Adipocyte (in vitro differentiated cells): Measurements from ENCODE around the gene CDH23.

ENCODE experiments used
- DNase-seq: peaks from one replicate; pipeline ENCODE4 v3.0.0-alpha.2; 2015; ENCODE audit warnings: low read depth
- H3K27me3 ChIP-seq: replicated peaks from 2 replicates; pipeline ENCODE4 v1.7.0; 2013; ENCODE audit warnings: mild to moderate bottlenecking, low read length, moderate library complexity; ENCODE audit not compliant: control insufficient read depth, insufficient read depth
- H3K36me3 ChIP-seq: 2 replicates; pipeline ENCODE4 v1.7.0; 2013; ENCODE audit warnings: low read length, mild to moderate bottlenecking, moderate library complexity; ENCODE audit not compliant: control insufficient read depth, insufficient read depth, severe bottlenecking
- H3K4me1 ChIP-seq: 2 replicates; pipeline ENCODE4 v1.7.0; 2013; ENCODE audit warnings: mild to moderate bottlenecking, low read length, moderate library complexity; ENCODE audit not compliant: control insufficient read depth, insufficient read depth
- H3K4me3 ChIP-seq: 2 replicates; pipeline ENCODE4 v1.7.0; 2013; ENCODE audit warnings: mild to moderate bottlenecking, low read length, moderate library complexity
- H3K9ac ChIP-seq: 2 replicates; pipeline ENCODE4 v1.7.0; 2013; ENCODE audit warnings: mild to moderate bottlenecking, low read length, moderate library complexity
- H3K9me3 ChIP-seq: 2 replicates; pipeline ENCODE4 v1.7.0; 2013; ENCODE audit warnings: mild to moderate bottlenecking, low read length, moderate library complexity; ENCODE audit not compliant: control insufficient read depth

The CDH23 gene

GRCh38 chr10:71687480-71687879, 290.8 kb downstream of the CDH23 start:
- DNase-seq: no peak

GRCh38 chr10:71688256-71688655, 291.5 kb downstream of the CDH23 start:
- Histone ChIP-seq H3K4me3 (no peak overlapping the region), H3K9ac (no peak overlapping the region), H3K9me3 (peaks cover 9% of the 10 kb centered on the region), H3K4me1 (peaks cover 9% of the 10 kb centered on the region), H3K27me3 (peaks cover 33% of the 10 kb centered on the region), H3K36me3 (no peaks in the 10 kb centered on the region)
- DNase-seq: no peak

More at GRCh38 chr10:71687480-71687879, 290.8 kb downstream of the CDH23 start:
- Histone ChIP-seq H3K9me3 (peaks cover 9% of the 10 kb centered on the region), H3K4me1 (peaks cover 9% of the 10 kb centered on the region), H3K9ac (no peak overlapping the region), H3K36me3 (no peaks in the 10 kb centered on the region), H3K4me3 (no peak overlapping the region), H3K27me3 (peaks cover 39% of the 10 kb centered on the region)

GRCh38 chr10:71690094-71690720, 293.5 kb downstream of the CDH23 start:
- no peak overlapping the region for H3K4me3 ChIP-seq
- H3K9ac ChIP-seq: no peak overlapping the region
- DNase-seq: no peak
- H3K9me3 ChIP-seq: peaks cover 9% of the 10 kb centered on the region
- no peaks in the 10 kb centered on the region for H3K36me3 ChIP-seq
- H3K4me1 ChIP-seq: peaks cover 10% of the 10 kb centered on the region
- H3K27me3 ChIP-seq: peaks cover 23% of the 10 kb centered on the region

DNA sequence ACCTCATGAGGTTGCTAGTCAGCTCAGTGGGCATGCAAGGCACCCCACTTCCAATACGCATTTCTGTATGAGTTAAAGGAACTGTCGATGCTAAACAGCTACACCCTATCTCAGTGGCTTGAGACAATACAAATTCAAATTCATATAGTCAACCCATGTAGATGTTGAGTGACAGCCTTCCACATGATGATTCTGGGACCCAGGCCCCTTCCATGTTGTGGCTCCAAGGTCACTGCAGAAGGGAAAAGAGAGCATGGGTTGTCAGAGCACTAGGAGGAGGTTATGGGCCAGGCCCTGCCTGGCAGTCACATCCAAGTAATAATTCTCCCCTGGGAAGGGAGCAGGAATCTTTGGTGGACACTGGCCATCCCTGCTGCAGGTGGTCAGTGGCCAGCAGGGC, 294.7 kb downstream of the CDH23 start:
- no peak overlapping the region for H3K9ac ChIP-seq
- H3K36me3 ChIP-seq: no peaks in the 10 kb centered on the region
- peaks cover 9% of the 10 kb centered on the region for H3K9me3 ChIP-seq
- DNase-seq: no peak
- peaks cover 17% of the 10 kb centered on the region for H3K4me1 ChIP-seq
- peaks cover 18% of the 10 kb centered on the region for H3K27me3 ChIP-seq
- no peak overlapping the region for H3K4me3 ChIP-seq

GRCh38 chr10:71692598-71693306, 296.0 kb downstream of the CDH23 start:
- no peak overlapping the region for H3K9ac ChIP-seq
- no peaks in the 10 kb centered on the region for H3K36me3 ChIP-seq
- H3K9me3 ChIP-seq: peaks cover 9% of the 10 kb centered on the region
- H3K4me1 ChIP-seq: peaks cover 13% of the 10 kb centered on the region
- no peak for DNase-seq
- no peak overlapping the region for H3K4me3 ChIP-seq
- peaks cover 19% of the 10 kb centered on the region for H3K27me3 ChIP-seq

- H3K36me3 ChIP-seq: no peaks in the 10 kb centered on the region
- no peak overlapping the region for H3K9ac ChIP-seq
- H3K4me3 ChIP-seq: no peak overlapping the region
- peaks cover 9% of the 10 kb centered on the region for H3K9me3 ChIP-seq
- peaks cover 19% of the 10 kb centered on the region for H3K27me3 ChIP-seq
- DNase-seq: no peak
- H3K4me1 ChIP-seq: peaks cover 13% of the 10 kb centered on the region
Measured at GRCh38 chr10:71693377-71693776, 296.7 kb downstream of the CDH23 start.

DNA sequence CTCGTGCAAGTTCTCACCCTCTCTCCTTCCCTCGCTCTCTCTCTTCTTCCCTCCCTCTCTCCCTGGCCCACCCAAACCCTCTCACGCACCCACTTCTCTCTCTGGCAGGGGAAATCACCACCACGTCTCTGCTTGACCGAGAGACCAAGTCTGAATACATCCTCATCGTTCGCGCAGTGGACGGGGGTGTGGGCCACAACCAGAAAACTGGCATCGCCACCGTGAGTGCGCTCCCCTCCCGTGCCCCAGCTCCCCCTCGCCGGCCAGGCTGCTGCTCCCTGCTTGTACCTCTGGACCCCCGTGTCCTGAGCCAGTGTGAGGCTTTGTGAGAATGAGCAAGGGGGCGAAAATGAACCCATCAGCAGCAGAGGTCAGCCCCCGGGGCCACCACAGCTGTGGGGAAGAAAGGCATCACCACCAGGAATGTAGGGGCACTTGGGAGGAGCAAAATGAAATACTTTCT, 297.4 kb downstream of the CDH23 start:
- Histone ChIP-seq H3K4me1 (peaks cover 13% of the 10 kb centered on the region), H3K27me3 (peaks cover 21% of the 10 kb centered on the region), H3K4me3 (no peak overlapping the region), H3K9me3 (peaks cover 9% of the 10 kb centered on the region), H3K36me3 (no peaks in the 10 kb centered on the region), H3K9ac (no peak overlapping the region)
- DNase-seq: no peak

GRCh38 chr10:71694567-71694968, 297.8 kb downstream of the CDH23 start:
- no peak for DNase-seq
- Histone ChIP-seq H3K36me3 (no peaks in the 10 kb centered on the region), H3K9me3 (peaks cover 9% of the 10 kb centered on the region), H3K9ac (no peak overlapping the region), H3K4me3 (no peak overlapping the region), H3K27me3 (peaks cover 26% of the 10 kb centered on the region), H3K4me1 (peaks cover 13% of the 10 kb centered on the region)

DNA sequence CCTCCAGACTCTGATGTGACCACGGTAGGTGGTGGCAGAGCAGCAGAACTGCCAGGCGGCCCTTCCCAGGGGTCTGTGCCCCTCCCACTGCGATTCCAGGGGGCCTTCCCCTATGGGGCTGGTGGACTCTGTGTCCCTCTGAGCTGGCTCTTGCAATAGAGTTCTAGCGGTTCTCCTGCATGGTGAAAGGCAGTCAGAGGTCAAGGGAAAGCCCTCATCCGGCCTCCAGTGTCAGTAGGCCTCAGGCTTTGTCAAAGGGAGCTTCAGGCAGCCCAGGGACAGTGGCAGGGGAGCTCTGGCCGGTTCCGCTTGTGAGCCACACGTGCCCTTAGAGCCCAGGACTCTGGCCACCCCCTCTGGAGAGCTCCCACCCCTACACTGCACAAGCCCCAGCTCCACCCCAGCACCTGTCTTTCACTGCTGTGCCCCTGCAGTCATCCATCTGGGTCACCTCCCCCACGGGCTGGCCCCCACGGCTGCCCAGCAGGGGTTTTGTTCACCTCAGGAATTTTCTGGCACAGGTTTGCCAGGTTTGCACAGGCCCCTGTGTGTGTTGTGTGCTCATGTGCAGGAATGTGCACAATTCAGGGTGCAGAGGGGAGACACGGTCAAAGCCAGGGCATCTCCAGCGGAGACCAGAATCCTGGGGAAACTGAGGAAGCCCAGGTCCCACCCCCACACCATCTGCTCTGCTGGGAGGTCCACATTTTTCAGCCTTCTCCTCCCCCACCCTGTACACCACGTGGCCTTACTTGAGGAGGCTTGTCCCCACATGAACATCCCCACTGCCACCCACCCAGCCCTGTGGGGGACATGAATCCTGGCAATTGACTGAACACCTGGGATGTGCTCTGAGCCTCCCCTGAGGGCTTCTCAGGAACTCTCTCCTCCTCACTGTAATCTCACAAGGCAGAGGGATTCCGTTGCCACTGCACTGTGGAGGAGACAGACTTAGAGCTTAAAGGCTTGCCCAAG, 299.1 kb downstream of the CDH23 start:
- no peak overlapping the region for H3K9ac ChIP-seq
- H3K27me3 ChIP-seq: peaks cover 31% of the 10 kb centered on the region
- DNase-seq: no peak
- H3K9me3 ChIP-seq: peaks cover 9% of the 10 kb centered on the region
- peaks cover 13% of the 10 kb centered on the region for H3K4me1 ChIP-seq
- no peak overlapping the region for H3K4me3 ChIP-seq
- no peaks in the 10 kb centered on the region for H3K36me3 ChIP-seq

DNA sequence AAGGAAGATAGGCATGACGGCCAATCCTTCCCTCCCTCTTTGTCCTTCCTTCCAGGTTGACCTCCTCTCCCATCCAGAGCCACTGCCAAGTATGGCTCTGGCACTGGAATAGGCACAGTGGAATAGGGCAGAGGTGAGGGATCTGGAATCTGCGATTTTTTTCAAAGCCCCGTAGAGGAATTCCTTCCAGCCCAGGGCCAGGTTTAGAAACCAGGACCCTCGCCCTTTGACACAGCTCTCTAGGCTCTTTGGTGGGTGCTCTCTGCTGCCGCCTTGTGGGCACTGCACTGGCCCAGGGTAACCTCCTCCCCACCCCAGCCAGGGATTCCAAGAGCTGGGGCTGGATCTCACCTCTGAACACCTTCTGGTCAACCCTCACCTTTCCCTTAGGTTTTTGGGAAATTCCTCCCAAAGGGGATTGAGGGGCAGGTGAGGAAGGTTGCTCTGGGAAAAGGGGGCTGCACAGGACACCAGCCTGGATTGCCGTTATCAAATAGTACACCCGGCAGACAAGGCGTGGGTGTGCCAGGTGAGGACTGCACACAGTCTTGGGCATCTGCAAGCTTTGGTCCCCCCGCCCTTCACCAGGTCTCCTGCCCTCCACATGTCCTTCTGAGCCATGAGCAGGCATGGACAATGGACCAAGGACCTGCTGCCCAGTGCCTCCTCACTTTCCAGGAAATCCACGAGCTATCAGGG, 300.1 kb downstream of the CDH23 start:
- DNase-seq: peak; percentile 63
- no peak overlapping the region for H3K9ac ChIP-seq
- H3K4me3 ChIP-seq: no peak overlapping the region
- H3K4me1 ChIP-seq: peaks cover 13% of the 10 kb centered on the region
- no peaks in the 10 kb centered on the region for H3K36me3 ChIP-seq
- peaks cover 1% of the 10 kb centered on the region for H3K9me3 ChIP-seq
- H3K27me3 ChIP-seq: peaks cover 36% of the 10 kb centered on the region
